Osteocyte (in vitro differentiated cells): ENCODE measurements around the gene MYO18B. TPM values are rescaled to one million over a fixed set of nuclear protein-coding genes. Genes with fewer than 3 reads are reported as not detected.

Experiments used
- DNase-seq: peaks from one replicate; pipeline ENCODE4 v3.0.0; 2021; ENCODE audit warnings: mixed read lengths; ENCODE audit not compliant: unreplicated experiment; ENCODE audit errors: extremely low spot score
- H3K27ac Mint-ChIP-seq: one replicate; pipeline ENCODE4 v1.8.0; 2021; ENCODE audit warnings: mild to moderate bottlenecking, mixed read lengths; ENCODE audit not compliant: unreplicated experiment
- H3K27me3 Mint-ChIP-seq: one replicate; pipeline ENCODE4 v1.8.0; 2021; ENCODE audit warnings: mixed read lengths; ENCODE audit not compliant: unreplicated experiment
- H3K36me3 Mint-ChIP-seq: one replicate; pipeline ENCODE4 v1.8.0; 2021; ENCODE audit warnings: mixed read lengths; ENCODE audit not compliant: unreplicated experiment
- H3K4me1 Mint-ChIP-seq: one replicate; pipeline ENCODE4 v1.8.0; 2021; ENCODE audit warnings: mixed read lengths; ENCODE audit not compliant: unreplicated experiment
- H3K4me3 Mint-ChIP-seq: one replicate; pipeline ENCODE4 v1.8.0; 2021; ENCODE audit warnings: mild to moderate bottlenecking, moderate library complexity, mixed read lengths; ENCODE audit not compliant: unreplicated experiment
- H3K9me3 Mint-ChIP-seq: one replicate; pipeline ENCODE4 v1.8.0; 2021; ENCODE audit warnings: mixed read lengths; ENCODE audit not compliant: unreplicated experiment
- total RNA-seq: library from RNA; stranded (reverse); gene quantifications from 2 replicates; pipeline ENCODE4 v1.2.1, GENCODE V29; 2021
- TF ChIP-seq, protein P1 (sequence below): fragments of 200-600 bp; sonication (generic); IDR thresholded peaks from 2 replicates; pipeline ENCODE4 v1.5.0; 2021; ENCODE audit warnings: antibody characterized with exemption, mild to moderate bottlenecking, moderate library complexity

Gene MYO18B
- total RNA-seq, 1 donor from 2014 or later, result not detected

DNA sequence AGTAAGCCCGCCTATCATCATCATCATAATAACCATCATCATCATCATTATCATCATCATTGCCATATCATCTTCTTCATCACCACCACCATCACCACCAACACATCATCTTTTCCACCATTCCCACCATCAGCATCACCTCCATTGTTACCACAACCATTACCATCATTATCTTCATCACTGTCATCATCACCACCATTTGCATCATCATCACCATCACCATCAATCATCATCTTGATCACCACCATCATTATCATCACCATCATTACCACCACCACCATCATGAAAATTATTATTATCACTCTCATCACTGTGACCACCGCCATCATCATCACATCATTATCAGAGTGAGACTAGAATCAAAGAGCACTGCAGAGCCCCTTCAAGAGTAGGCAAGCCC lies 227.9 kb downstream of the MYO18B start:
- Mint-ChIP-seq H3K9me3 (no peaks in the 10 kb centered on the region), H3K4me3 (no peak overlapping the region), H3K4me1 (no peaks in the 10 kb centered on the region), H3K36me3 (no peaks in the 10 kb centered on the region), H3K27ac (no peak overlapping the region), H3K27me3 (no peaks in the 10 kb centered on the region)
- DNase-seq, result no peak
- TF ChIP-seq, protein P1, sequence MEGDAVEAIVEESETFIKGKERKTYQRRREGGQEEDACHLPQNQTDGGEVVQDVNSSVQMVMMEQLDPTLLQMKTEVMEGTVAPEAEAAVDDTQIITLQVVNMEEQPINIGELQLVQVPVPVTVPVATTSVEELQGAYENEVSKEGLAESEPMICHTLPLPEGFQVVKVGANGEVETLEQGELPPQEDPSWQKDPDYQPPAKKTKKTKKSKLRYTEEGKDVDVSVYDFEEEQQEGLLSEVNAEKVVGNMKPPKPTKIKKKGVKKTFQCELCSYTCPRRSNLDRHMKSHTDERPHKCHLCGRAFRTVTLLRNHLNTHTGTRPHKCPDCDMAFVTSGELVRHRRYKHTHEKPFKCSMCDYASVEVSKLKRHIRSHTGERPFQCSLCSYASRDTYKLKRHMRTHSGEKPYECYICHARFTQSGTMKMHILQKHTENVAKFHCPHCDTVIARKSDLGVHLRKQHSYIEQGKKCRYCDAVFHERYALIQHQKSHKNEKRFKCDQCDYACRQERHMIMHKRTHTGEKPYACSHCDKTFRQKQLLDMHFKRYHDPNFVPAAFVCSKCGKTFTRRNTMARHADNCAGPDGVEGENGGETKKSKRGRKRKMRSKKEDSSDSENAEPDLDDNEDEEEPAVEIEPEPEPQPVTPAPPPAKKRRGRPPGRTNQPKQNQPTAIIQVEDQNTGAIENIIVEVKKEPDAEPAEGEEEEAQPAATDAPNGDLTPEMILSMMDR, result no peak

DNA sequence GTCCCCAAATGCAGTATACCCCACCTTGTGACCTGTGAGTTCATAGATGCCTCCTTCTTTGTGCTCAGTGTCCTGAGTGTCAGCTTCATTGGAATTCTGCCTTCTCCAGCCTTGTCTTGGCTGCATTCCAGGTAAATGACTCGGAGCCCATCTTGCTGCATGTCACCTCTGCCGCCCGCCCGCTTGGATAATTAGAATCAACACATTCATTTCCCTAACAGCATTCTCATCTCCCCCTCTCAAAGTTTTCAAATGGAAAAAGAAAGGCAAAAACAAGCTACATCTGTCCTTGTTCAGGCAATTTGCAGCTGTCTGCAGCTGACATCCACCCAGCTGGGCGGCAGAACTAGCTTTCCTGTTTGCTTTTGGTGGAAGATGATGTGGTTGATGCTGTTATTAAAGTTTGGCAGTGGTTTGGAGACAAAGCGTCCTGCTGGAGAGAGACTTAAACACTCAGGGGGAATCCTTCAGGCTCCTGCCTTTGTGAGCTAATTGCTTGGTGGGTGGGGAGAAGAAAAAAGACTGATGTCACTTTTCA lies 228.5 kb downstream of the MYO18B start:
- H3K4me1 Mint-ChIP-seq, result no peaks in the 10 kb centered on the region
- H3K4me3 Mint-ChIP-seq, result no peak overlapping the region
- H3K27ac Mint-ChIP-seq, result no peak overlapping the region
- no peaks in the 10 kb centered on the region for H3K9me3 Mint-ChIP-seq
- no peak for DNase-seq
- TF ChIP-seq, protein P1, result no peak
- H3K36me3 Mint-ChIP-seq, result no peaks in the 10 kb centered on the region
- H3K27me3 Mint-ChIP-seq, result no peaks in the 10 kb centered on the region

DNA sequence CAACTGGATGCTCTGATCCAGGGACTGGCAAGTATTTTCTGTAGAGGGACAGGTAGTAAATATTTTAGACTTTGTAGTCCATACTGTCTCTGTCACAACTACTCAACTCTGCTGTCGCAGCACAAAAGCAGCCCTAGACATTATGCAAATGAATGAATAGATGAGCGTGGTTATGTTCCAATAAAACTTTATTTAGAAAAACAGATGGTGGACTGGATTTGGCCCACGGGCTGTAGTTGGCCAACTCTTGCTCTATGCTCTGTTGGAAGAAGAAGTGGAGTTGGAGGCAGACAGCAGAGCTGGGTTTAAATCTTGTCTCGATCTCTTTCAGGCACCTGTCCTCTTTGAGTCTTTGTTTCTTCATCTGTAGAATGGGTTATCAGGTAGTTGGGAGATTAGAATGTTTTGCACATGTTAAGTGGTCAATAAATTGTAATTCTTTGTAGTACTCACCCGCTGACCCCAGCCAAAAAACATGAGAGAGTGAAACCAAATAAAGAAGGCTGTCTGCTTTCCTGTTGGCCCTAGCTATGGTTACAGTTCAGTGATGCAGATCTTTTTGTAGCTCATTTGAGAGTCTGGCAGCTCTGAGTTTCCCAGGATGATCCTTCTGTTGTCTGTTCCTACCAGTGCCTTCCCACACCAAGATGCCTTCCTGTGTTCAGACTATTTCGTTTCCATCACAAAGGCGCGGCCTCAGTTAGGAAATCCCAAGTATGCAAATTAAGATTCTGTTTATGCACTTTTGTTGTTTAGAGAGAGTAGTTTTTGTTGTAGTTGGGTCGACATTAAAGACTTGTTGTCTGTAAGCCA lies 229.2 kb downstream of the MYO18B start:
- no peaks in the 10 kb centered on the region for H3K4me1 Mint-ChIP-seq
- no peaks in the 10 kb centered on the region for H3K36me3 Mint-ChIP-seq
- H3K9me3 Mint-ChIP-seq, result no peaks in the 10 kb centered on the region
- H3K27me3 Mint-ChIP-seq, result no peaks in the 10 kb centered on the region
- H3K4me3 Mint-ChIP-seq, result no peak overlapping the region
- TF ChIP-seq, protein P1, result no peak
- no peak for DNase-seq
- H3K27ac Mint-ChIP-seq, result no peak overlapping the region

DNA sequence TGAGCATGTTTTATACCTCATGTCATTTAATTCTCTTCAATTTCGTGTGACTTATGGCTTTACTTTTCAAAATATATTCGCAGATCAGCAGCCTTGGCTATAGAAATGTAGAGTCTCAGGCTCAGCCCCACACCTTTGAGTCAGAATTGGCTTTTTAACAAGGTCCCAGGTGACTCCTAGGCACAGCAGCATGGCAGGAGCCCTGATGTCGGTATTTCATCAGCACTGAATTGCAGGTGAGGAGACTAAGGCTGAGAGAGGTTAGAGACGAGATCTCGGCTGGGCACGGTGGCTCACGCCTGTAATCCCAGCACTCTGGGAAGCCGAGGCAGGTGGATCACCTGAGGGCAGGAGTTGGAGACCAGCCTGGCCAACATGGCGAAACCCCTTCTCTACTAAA lies 230.4 kb downstream of the MYO18B start:
- Mint-ChIP-seq H3K4me3 (no peak overlapping the region), H3K36me3 (no peaks in the 10 kb centered on the region), H3K27ac (no peak overlapping the region), H3K27me3 (no peaks in the 10 kb centered on the region), H3K9me3 (no peaks in the 10 kb centered on the region), H3K4me1 (no peaks in the 10 kb centered on the region)
- DNase-seq, result no peak
- TF ChIP-seq, protein P1, result no peak

DNA sequence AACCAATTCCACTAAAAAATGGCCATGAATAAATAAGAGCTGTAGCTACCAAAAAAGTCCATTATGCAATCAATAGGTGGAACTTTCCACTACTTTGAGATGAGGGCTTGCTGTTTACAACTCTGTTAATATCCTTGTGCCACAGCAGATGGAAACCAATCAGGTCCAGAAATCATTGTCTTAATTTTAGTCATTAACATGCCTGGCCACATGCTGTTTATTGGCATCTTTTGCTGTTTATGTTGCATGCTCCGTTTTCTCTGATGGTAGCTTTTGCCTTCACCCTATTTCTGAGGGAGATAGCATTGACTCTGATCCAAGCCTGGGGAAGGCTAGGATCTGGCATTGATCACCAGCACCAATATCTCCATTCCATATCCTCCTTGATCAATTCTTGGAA lies 234.4 kb downstream of the MYO18B start:
- H3K36me3 Mint-ChIP-seq, result no peaks in the 10 kb centered on the region
- TF ChIP-seq, protein P1, result no peak
- H3K4me1 Mint-ChIP-seq, result no peaks in the 10 kb centered on the region
- no peak overlapping the region for H3K27ac Mint-ChIP-seq
- DNase-seq, result no peak
- H3K4me3 Mint-ChIP-seq, result no peak overlapping the region
- no peaks in the 10 kb centered on the region for H3K27me3 Mint-ChIP-seq
- peaks cover 3% of the 10 kb centered on the region for H3K9me3 Mint-ChIP-seq
